ENCODE results near the gene GPR176.

DNA sequence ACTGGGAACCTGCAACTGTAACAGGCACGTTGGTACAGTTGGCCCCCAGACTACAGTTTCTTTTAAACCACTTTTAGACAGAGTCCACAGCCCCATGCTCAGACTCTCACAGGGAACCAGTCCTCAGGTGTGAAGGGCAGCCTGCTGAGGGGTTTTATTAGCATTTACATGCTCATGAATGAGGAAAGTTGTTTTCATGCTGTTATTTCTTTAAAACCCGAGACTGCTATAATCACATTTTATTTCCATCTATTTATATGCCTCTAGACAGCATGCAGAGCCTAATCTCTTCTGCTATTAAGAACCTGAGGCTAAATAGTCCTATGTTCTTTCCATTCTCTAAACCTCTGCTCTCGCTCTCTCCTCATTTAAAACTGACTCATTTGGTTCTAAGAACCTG lies 111.2 kb downstream of the GPR176 start:
- no peak for TF ChIP-seq SPI1 (IDR thresholded peaks at IDR 0.05; ENCODE audit: borderline replicate concordance, low read depth)
- TF ChIP-seq, protein P1, sequence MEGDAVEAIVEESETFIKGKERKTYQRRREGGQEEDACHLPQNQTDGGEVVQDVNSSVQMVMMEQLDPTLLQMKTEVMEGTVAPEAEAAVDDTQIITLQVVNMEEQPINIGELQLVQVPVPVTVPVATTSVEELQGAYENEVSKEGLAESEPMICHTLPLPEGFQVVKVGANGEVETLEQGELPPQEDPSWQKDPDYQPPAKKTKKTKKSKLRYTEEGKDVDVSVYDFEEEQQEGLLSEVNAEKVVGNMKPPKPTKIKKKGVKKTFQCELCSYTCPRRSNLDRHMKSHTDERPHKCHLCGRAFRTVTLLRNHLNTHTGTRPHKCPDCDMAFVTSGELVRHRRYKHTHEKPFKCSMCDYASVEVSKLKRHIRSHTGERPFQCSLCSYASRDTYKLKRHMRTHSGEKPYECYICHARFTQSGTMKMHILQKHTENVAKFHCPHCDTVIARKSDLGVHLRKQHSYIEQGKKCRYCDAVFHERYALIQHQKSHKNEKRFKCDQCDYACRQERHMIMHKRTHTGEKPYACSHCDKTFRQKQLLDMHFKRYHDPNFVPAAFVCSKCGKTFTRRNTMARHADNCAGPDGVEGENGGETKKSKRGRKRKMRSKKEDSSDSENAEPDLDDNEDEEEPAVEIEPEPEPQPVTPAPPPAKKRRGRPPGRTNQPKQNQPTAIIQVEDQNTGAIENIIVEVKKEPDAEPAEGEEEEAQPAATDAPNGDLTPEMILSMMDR (IDR thresholded peaks at IDR 0.05; ENCODE audit: insufficient read depth, low read length): no peak
- TF ChIP-seq POLR2AphosphoS5 (IDR thresholded peaks at IDR 0.05; ENCODE audit: low read depth): no peak
- TF ChIP-seq, protein P2, sequence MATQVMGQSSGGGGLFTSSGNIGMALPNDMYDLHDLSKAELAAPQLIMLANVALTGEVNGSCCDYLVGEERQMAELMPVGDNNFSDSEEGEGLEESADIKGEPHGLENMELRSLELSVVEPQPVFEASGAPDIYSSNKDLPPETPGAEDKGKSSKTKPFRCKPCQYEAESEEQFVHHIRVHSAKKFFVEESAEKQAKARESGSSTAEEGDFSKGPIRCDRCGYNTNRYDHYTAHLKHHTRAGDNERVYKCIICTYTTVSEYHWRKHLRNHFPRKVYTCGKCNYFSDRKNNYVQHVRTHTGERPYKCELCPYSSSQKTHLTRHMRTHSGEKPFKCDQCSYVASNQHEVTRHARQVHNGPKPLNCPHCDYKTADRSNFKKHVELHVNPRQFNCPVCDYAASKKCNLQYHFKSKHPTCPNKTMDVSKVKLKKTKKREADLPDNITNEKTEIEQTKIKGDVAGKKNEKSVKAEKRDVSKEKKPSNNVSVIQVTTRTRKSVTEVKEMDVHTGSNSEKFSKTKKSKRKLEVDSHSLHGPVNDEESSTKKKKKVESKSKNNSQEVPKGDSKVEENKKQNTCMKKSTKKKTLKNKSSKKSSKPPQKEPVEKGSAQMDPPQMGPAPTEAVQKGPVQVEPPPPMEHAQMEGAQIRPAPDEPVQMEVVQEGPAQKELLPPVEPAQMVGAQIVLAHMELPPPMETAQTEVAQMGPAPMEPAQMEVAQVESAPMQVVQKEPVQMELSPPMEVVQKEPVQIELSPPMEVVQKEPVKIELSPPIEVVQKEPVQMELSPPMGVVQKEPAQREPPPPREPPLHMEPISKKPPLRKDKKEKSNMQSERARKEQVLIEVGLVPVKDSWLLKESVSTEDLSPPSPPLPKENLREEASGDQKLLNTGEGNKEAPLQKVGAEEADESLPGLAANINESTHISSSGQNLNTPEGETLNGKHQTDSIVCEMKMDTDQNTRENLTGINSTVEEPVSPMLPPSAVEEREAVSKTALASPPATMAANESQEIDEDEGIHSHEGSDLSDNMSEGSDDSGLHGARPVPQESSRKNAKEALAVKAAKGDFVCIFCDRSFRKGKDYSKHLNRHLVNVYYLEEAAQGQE (IDR thresholded peaks at IDR 0.05; ENCODE audit: insufficient replicate concordance, low read depth): no peak
- no peak for TF ChIP-seq GABPA (IDR thresholded peaks at IDR 0.05; ENCODE audit: low read depth)
